RPMI8226 (cell line): ENCODE results near the gene MRPL38.

Experiments used
- DNase-seq: peaks from one replicate; pipeline ENCODE4 v3.0.0-alpha.2; 2015

The MRPL38 gene

DNA sequence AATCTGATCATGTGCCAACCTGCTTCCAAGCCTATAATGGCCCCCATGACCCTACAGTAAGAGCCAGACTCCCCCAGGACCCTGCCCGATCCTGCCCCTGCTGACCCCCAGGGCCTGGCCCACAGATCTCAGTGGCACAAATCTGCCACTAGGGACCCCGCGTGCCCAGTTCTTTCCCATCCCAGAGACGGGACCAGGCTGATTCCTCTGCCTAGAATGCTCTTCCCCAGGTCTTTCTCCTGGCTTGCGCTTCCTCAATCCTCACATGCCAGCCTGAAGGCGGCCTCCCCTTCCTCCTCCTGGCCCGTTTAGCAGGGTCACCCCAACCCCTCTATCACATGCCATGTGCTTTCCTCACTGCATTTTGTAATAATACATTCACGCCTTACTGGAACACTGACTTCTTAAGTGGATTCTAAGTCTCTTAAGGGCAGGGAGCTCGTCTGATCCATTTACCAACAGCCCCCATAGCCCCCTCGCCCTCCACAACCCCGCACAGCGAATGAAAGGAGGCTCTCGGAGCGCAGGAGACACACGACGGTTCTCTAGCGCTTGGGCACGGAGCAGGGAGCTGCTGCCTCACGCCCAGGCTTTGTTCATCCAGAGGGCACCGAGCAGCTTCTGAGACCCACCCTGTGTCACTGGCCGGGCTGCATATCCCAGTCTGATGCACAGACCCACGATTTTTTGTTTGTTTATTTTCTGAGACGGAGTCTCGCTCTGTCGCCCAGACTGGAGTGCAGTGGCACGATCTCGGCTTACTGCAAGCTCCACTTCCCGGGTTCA, 9.1 kb downstream of the MRPL38 start:
- DNase-seq = peak; percentile 56

DNA sequence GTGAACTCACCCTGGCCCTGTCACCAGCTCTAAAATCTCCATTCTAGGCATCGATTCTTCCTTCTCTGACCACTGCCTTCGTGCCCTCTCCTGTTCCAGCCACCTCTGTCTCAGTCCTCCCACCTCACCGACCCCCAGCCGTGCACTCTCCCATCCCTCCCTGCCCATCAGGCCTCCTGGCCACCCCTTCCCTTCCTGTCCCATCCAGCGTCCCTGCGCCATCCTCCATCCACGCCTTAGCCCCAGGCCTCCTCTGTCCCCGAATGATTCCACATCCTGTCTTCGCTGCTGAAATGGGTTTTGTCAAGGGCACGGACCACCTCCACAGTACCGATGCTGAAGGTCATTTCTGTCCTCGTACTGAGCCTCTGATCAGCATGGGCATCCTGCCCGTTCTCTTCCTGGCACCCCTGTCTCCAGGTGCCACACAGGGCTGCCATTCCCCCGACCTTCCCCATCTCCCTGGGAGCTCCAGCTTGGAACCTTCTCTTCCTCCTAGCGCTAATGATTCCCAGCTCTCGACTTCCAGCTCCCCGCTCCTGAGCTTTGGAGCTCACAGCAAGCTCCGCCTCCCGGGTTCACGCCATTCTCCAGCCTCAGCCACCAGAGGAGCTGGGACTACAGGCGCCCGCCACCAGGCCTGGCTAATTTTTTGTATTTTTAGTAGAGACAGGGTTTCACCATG, 10.5 kb downstream of the MRPL38 start:
- DNase-seq = no peak

DNA sequence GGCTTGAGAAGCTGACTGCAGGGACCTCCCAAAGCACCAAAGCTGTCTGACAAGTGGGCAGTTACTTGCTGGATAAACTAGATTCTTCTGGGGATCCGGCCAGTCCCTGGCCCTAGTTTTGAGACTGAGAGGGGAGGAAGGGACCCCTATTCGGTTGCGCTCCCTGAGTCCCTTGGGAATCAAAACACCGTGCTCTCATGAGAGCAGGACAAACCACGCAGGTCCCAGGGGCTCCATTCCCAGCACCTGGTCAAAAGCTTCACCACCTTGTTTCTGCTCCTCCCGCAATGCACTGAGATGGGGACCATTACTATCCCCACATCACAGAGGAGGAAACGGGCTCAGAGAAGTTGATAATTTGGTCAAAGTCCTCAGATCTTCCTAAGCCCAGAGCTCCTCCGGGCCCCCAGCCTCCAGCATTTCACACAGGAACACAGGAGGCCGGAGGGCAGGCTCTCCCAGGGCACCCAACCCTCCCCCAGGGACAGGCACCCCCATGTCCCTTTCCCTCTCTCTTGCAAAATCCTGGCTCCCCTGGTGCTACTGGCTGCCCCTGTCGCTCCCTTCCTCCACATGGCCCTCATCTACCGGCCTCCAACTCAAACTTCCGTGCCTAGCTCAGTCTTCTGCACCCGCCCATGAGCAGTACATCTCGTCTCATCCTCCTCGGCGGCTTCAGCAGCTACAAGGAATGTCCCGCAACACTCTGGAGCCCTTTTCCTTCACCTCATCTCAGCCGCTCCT, 11.2 kb downstream of the MRPL38 start:
- DNase-seq = no peak

DNA sequence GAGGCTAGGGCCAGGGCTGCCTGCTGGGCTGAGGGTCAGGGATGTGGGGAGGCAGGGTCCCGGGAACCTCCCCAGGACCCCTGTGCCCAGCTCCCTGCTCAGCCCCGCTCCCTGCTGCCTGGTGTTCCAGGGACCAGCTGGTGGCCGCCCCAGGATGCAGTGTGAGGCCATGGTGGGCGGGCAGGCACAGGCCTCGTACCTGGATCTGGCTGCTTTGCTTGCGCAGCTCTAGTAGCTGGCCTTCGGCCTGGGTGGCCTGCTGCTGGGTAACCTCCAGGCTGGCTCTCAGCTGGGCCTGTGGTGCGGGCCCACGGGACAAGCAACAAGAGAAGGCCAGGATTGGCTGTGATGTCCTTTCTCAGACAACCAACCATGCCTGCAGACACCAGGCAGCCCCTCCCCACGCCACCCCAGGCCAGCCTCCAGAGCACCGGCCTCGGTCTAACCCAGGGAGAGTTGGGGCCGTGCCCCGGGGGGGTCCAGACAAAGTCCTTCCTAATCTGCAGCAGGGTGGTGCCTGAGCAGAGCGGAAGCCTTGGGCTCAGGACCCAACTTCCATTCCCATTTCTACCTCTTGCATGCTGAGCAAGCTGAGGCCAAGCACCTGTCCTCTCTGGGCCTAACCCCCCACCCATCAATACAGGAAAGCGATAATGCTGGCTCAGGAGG, 12.0 kb downstream of the MRPL38 start:
- DNase-seq = no peak

DNA sequence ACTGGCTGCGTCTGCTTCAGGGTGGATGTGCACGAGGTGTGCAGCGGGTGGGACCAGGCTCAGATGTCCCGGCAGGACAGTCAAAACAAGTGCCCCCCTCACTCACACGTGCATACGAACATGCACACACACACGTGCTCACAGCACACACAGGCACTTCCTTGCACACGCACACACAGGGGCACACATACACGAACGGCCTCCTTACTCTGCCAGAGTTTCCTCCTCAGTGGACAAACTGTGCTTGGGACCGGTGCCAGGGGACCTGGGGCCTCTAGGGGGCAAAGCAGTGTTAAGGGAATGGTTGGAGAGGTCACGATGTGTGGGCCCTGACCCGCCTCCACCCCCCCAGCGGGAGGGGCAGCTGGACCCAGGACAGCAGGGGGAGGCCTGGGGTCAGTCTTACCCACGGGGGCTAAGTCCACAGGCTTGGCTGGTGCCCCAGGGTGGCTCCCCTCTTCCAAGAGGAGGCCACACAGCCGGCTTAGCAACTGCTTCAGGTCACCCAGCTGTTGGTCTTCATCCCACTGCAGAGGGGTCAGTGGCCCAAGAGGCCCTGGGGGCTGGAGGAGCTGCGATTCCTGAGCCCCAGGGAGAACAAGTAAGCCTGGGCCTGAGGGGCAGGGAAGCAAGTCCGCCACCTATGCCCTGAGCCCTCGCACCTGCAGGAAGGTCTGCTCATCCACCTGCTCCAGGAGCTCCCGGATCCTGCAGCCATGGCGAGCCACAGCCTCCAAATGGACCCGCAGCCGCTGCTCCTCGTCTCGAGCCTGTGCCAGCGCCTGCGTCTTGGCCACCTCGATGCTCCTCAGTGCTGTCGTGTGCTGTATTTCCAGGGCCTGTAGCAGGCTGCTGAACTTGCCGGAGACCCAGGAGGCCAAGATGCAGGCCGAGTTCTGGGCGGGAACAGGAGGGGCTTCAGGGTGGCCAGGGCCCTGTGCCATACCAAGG, 12.8 kb downstream of the MRPL38 start:
- no peak for DNase-seq

DNA sequence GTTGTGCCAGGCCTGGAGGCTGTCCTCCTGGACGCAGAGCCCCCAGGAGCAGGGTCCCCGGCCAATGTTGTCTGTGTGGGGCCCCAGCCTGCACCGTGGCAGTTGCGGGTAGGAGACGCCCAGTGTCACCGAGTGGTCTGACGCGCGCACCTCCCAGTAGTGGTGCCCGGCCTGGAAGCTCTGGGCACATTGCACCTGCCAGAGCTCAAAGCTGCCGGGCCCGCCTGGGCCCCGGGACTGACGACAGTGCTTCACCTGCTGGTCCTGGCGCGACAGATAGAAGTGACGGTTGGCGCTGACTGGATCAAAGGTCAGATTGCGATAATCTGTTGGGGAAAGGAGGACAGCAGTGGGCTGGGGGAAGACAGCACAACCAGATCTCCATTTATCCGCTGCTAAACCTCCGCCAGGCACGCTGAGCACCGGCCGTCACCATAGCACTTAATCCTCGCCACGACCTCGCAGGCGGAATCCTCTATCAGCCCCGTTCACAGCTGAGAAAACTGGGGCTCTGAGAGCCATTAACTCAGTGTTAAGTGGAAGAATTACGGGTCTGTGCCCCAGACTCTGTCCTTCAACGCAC, 13.6 kb downstream of the MRPL38 start:
- no peak for DNase-seq

DNA sequence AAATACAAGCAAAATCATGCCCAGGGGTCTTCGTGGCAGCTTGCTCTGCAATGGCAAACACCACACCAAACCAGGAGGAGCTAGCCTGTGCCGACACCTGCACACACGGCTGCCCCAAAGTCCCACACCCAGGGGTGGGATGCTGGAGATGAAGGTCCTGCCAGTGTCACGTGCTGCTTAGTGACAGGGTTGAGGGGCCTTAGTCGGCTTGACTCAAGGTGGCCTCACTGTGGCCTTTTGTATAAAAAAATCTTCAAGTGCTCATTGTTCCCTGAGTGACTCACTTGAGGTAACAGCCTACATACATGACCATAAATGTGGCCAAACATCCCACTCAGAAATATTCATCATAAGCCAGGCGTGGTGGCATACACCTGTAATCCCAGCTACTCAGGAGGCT, 15.2 kb downstream of the MRPL38 start:
- no peak for DNase-seq

DNA sequence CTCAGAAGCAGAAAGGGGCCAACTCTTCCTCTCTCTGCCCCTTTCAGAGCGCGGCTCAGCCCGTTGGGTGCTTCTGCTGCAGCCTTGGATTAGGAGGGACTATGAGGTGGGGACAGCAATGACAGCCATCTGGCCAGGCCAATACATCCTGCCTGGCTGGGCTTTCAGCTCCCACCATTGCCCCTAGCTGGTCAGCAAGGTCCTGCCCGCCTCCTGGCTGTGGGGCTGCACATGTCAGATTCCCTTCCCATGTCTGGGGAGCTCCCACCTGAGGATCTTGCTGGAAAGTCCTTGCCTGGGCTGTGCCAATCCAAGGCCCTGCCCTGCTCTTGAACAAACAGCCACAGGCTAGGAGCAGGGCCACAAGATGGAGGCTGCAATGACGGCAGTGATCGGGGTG, 16.2 kb downstream of the MRPL38 start:
- DNase-seq = no peak

DNA sequence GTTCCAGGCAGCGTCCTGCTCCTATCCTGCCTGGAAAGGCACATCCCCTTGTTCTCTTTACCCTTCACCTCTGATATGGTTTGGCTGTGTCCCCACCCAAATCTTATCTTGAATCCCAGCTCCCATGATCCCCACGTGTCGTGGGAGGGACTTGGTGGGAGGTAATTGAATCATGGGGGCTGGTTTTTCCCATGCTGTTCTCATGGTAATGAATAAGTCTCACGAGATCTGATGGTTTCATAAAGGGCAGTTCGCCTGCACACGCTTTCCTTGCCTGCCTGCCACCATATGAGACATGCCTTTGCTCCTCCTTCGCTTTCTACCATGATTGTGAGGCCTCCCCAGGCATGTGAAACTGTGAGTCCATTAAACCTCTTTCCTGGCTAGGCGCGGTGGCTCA, 18.8 kb downstream of the MRPL38 start:
- DNase-seq = peak; percentile 1

DNA sequence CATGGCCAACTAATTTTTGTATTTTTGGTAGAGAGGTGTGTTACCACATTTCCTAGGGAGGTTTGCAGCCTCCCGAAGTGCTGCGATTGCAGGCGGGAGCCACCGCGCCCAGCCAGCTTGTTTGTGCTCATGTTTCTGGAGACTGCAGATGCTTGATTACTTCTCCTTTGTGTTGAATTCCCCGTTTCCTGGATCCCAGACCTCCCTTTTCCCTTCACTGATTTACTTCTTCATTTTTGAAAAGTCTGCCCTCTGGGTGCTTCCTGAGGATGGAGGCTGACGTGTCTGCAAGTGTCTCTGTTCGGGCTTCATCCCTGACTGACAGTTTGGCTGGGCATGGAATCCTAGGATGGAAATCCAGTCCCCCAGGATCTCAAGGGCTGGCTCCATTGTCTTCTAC, 19.3 kb downstream of the MRPL38 start:
- peak; percentile 2 for DNase-seq

DNA sequence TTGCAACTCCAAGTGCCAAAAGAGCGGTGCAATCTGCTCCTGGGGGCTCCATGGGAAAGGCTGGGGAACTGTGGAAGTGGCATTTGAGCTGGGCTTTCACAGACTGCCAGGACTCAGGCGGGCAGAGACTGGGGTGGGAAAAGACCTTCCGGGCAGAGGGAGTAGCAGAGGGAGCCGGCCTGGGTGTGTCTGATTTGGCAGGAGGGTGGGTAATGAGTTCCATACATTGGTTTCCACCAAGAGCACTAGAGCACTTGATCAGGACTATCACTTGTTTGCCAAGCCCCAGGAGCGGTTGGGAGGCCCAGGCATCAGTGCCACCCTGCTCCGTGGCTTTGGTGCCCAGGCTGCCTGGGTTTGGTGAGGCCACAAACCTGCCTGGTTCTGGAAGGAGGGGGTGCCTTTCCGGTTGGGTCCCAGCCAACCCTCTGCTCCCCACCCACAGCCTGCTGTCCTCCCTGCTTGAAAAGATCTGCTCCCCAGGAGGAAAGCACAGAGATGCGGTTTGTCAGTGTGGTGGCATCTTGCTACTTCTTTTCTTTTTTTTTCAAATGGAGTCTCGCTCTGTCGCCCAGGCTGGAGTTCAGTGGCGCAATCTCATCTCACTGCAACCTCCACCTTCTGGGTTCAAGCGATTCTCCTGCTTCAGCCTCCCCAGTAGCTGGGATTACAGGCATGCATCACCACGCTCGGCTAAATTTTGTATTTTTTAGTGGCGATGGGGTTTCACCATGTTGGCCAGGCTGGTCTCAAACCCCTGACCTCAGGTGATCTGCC, 22.8 kb downstream of the MRPL38 start:
- DNase-seq = peak; percentile 1

DNA sequence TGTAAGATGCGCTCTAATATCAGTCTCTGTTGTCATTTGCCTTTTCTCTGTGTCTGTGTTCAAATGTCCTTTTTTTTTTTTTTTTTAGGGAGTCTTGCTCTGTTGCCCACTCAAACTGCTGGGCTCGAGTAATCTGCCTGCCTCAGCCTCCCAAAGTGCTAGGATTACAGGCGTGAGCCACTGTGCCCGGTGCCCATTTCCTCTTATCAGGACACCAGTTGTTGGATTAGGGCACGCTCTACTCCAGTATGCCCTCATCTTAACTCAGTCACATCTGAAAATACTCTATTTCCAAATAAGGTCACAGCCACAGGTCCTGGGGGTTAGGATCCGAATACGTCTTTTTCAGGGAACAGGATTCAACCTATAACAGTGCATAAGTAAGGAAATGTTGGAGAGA, 24.4 kb downstream of the MRPL38 start:
- no peak for DNase-seq

DNA sequence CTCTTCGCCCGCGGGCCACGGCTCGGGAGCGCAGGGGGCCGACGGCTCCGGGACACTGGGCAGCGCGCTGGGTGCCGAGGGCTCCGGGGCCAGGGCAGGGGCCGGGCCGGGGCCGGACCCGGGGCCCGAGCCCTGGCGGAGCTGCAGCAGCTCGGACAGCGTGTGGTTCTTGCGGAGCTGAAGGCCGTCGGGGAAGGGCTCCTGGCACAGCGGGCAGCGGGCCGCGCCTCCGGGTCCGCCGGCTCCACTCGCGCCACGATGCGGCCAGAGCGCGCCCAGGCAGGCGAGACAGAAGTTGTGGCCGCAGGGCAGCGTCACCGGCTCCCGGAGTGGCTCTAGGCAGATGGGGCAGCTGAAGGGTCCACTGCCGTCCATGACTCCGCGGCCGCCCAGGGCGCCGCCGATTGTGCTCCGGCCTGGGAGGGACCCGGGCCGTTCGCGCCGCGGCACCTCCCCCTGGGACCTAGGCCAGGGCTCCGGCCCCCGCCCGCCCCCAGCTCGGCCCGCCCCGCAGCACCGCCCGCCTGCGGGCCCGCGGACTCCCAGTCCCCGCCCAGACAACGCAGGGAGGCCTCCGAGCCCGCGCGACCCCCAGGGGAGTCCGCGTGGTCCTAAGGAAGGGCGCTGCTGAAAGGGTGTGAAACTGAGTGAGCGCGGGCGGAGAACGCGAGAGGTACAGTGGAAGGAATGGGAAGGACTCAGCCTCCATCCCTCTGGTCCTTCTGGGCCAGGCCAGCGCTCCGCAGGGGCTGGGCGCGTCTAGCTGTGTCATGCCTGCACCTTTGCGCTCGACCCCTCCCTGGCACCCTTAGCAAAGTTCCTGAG, 26.3 kb downstream of the MRPL38 start, which contains the start of gene TRIM47:
Gene TRIM47, minus strand, starts transcription at position 408 of the 825 bp plus-strand sequence. Its CDS starts 33 bp downstream, at position 375.
- DNase-seq = peak; percentile 94

DNA sequence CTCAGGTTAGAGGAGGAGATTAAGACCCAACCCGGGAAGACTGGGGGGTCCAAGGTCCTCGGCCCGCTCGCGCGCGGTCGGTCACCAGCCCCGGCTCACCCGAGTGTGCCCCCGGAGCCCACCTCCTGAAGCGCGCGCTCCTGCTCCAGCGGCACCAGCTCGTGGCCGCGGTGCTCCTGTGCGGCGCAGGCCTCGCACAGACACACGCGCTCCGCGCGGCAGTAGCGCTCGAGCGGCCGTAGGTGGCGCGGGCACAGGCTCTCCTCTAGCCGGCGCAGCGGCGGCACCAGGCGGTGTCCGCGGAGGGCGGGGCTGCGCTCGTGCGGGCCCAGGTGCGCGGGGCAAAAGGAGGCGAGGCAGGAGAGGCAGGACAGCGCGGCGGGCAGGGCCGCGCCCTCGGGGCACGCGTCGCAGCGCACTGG, 26.9 kb downstream of the MRPL38 start:
- peak; percentile 76 for DNase-seq

DNA sequence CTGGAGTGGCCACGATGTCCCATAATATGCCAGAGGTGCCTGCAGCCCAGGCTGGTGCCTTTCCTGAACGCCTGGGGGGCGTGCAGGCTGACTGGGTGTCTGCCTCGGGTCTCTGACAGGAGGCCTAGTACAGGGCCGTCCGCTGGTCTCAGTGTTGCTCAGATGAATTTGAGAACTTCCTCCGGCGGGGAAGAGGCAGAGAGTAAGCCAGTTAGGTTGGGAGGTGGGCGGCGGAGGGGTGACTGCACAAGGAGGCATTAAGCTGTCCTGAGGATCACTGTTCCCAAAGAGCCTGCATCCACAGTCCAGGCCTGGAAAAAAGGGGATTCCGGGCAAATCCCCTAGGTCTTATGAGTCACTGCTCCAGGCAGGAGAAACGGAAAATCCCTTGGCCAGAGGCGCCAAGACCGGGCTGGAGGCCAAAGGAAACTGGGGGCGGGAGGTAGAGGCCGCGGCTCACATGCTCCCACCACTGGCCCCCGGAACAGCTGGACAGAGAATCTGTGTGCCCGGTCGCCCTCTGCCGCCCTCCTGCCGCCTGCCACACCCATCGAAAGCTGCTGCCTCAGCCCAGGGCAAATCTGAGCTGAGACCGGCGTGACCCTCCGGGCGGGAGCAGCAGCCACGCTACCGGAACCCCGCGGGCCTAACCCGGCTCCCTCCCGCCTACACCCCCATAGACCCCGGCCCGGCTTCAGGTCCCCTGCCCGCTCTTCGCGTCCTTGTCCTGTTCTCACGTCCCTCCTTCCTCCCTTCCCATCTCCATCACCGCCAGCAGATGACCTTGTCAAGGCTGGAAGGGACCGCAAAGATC, 27.5 kb downstream of the MRPL38 start:
- peak; percentile 87 for DNase-seq

DNA sequence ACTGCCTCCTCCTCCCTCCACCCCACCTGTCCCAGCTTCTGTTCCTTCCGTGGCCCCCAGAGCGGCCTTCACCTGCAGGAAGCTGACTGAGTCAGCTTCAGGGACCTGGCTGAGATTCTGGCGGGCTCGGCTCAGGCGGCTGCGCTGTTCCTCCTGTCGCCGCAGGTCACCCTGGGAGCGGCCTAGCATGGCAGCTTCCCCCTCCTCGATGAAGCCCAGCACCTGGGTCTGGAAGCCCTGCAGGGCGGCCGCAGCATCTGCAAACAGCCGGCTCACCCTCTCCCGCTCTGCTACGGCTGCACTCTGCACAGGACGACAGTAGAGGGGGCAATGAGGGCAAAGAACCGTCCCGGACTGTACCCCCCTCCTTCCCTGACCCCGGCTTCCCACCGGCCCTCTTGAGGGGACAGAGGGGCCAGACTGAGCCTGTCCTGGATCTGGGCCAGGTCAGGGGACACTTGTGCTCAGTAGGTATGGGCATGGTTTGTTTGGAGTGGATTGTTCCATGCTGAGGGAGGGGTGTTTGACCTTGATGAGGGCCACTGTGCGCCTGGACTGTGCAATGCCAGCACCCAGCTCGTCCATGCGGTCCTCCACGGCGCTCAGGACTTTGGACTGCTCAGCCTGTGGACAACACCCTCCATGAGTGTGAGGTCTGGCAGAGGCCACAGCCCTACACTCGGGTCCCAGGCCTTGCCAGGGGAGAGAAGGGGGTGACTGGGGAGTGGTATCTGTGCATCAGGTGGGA, 28.3 kb downstream of the MRPL38 start:
- peak; percentile 97 for DNase-seq

DNA sequence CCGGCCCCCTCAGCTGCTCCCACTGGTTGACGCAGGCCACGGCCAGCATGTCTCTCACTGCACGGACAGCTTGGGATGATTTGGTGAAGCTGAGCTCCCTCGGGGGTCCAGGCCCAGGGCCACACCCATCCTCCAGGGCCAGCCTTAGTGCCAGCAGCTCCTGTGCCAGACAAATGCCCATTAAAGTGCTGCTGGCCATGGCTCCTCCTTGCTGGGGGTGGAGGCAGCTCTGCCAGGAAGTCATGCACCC, 28.8 kb downstream of the MRPL38 start:
- no peak for DNase-seq

DNA sequence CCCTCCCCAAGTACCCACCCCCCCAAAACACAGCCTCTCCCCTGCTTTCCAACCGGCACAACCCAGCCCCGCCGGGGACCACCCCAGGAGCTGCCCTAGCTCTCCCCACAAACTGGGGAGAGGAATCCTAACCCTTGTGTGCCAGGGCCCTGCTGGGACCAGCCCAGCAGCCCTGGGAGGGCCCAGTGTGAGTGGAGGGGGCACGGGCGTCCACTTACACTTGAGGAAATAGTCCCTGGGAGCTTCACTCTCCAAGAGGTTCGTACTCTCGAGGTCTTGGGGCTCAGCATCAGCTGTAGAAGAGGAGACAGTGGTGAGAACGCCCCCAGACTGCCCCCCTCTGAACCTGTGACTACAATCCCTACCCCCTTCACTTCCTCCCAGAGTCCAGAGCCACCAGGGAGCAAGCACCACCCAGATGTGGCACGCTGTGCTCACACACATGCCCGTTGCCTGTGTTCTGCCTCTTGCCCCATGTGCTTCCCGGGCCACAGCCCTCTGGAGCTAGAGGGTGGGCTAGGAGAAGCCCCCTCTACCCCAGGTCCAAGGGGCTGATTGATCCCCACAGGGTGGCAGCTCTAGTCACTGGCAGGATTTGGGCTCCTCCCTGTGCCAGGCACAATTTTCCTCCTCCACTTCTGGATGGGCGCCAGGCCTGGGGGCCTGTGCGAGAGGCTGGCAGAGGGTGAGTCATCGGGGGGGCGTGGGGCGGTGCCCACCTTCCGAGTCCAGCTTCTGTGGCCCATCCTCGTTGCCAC, 29.3 kb downstream of the MRPL38 start:
- peak; percentile 31 for DNase-seq
